AG09309 (cell line): ENCODE data around the gene SMURF1.

Experiments
- DNase-seq: peaks from one replicate; pipeline ENCODE4 v3.0.0-alpha.2; 2010; ENCODE audit warnings: low read depth
- H3K4me3 ChIP-seq: 2 replicates; pipeline ENCODE4 v1.5.1; 2011; ENCODE audit warnings: mild to moderate bottlenecking, low read depth, low read length, moderate library complexity; ENCODE audit not compliant: control insufficient read depth
- CTCF ChIP-seq: IDR thresholded peaks from 2 replicates; pipeline ENCODE4 v1.5.1; 2011; ENCODE audit warnings: mild to moderate bottlenecking, low read depth, low read length, inconsistent platforms; ENCODE audit not compliant: insufficient read depth, control insufficient read depth; ENCODE audit errors: missing control alignments

SMURF1 gene

GRCh38 chr7:99083733-99084132, 60.2 kb downstream of the SMURF1 start:
- DNase-seq = no peak
- no peak for TF ChIP-seq CTCF
- no peak overlapping the region for H3K4me3 ChIP-seq

GRCh38 chr7:99083068-99083651, 60.7 kb downstream of the SMURF1 start:
- no peak for TF ChIP-seq CTCF
- H3K4me3 ChIP-seq = no peak overlapping the region
- no peak for DNase-seq

GRCh38 chr7:99080679-99081078, 63.2 kb downstream of the SMURF1 start:
- no peak for DNase-seq
- no peak overlapping the region for H3K4me3 ChIP-seq
- no peak for TF ChIP-seq CTCF

GRCh38 chr7:99079104-99079503, 64.8 kb downstream of the SMURF1 start:
- DNase-seq = no peak
- no peak for TF ChIP-seq CTCF
- H3K4me3 ChIP-seq = no peak overlapping the region

- DNase-seq = no peak
- no peak for TF ChIP-seq CTCF
- no peak overlapping the region for H3K4me3 ChIP-seq
Measured at GRCh38 chr7:99078416-99078815, 65.5 kb downstream of the SMURF1 start.

GRCh38 chr7:99076615-99077014, 67.3 kb downstream of the SMURF1 start:
- H3K4me3 ChIP-seq = no peak overlapping the region
- no peak for TF ChIP-seq CTCF
- DNase-seq = no peak

- no peak for DNase-seq
- H3K4me3 ChIP-seq = no peak overlapping the region
- no peak for TF ChIP-seq CTCF
Measured at GRCh38 chr7:99073839-99074446, 70.0 kb downstream of the SMURF1 start.
